Lung (tissue), 16 donors: ENCODE results near the gene SELENOW. TPM values are rescaled to one million over a fixed set of nuclear protein-coding genes. Genes with fewer than 3 reads are reported as not detected.
A peak's percentile ranks its signal among the peaks of the same experiment; 100 is the strongest.

Source experiments
- ATAC-seq: fragments of 200-7000 bp; cut with Tn5 transposase; one replicate; pipeline ENCODE4 v1.9.1; 2020; ENCODE audit warnings: moderate number of reproducible peaks; ENCODE audit not compliant: insufficient read depth, low FRiP score
- DNase-seq, 3 donors: peaks; one replicate each; pipeline ENCODE4 v3.0.0-alpha.2; 2013 to 2017
- H3K27ac ChIP-seq, 2 donors: one replicate each; pipeline ENCODE4 v1.5.1; 2013; ENCODE audit warnings: mild to moderate bottlenecking in 2 of 2, moderate library complexity in 2 of 2, control low read depth in 1 of 2, inconsistent platforms in 1 of 2, low read depth in 1 of 2, low read length in 1 of 2
- H3K27me3 ChIP-seq, 3 donors: one replicate each; pipeline ENCODE4 v1.5.1; 2013; ENCODE audit warnings: low read length in 2 of 3; ENCODE audit not compliant: control insufficient read depth in 3 of 3, insufficient read depth in 3 of 3
- H3K36me3 ChIP-seq, 4 donors: one replicate each; pipeline ENCODE4 v1.5.1; 2013; ENCODE audit warnings: low read length in 4 of 4, mild to moderate bottlenecking in 1 of 4, moderate library complexity in 1 of 4; ENCODE audit not compliant: control insufficient read depth in 4 of 4, insufficient read depth in 4 of 4
- H3K4me1 ChIP-seq, 5 donors: one replicate each; pipeline ENCODE4 v1.5.1; 2013; ENCODE audit warnings: low read length in 5 of 5, mild to moderate bottlenecking in 2 of 5, moderate library complexity in 1 of 5; ENCODE audit not compliant: control insufficient read depth in 5 of 5, insufficient read depth in 5 of 5
- H3K4me3 ChIP-seq: one replicate; pipeline ENCODE4 v1.5.1; 2013; ENCODE audit warnings: mild to moderate bottlenecking, control low read depth, moderate library complexity
- H3K9ac ChIP-seq, 2 donors: one replicate each; pipeline ENCODE4 v1.5.1; 2013; ENCODE audit warnings: low read length in 2 of 2, control low read depth in 1 of 2; ENCODE audit not compliant: insufficient read depth in 1 of 2
- H3K9me3 ChIP-seq, 4 donors: one replicate each; pipeline ENCODE4 v1.5.1; 2013; ENCODE audit warnings: low read length in 3 of 4, mild to moderate bottlenecking in 1 of 4, moderate library complexity in 1 of 4; ENCODE audit not compliant: control insufficient read depth in 4 of 4, insufficient read depth in 3 of 4
- CTCF ChIP-seq: IDR thresholded peaks from 2 replicates; pipeline ENCODE4 v1.5.1; 2012; ENCODE audit warnings: mild to moderate bottlenecking; ENCODE audit errors: control extremely low read depth, extremely low read depth
- WGBS, 2 donors: extraction: QIAGEN DNeasy Blood & Tissue Kit; methylation state at CpG; one replicate each; pipeline ENCODE4 v1.1.7; 2013; 5-methylcytosine and 5-hydroxymethylcytosine counted together
- long read RNA-seq, 5 donors: transcript quantifications; one replicate each; lab custom pipeline, GENCODE V29; 2026
- polyA plus RNA-seq, 2 donors: library from polyadenylated mRNA; stranded (reverse); fragments of 200-250 nt; gene quantifications; one replicate each; pipeline ENCODE4 v1.2.1, GENCODE V29; 2013
- total RNA-seq, 2 donors: library from RNA; depleted of rRNA in 1 of 2; stranded (reverse); fragments of >200 nt in 1 of 2; gene quantifications; one replicate each; pipeline ENCODE4 v1.2.1, GENCODE V29; 2014 to 2021
- donor health status: control.
- donor health status: control.
- donor health status: Bipolar disorder and iron deficiency.
- donor health status: healthy.
- donor health status: DM: yes; HTN: yes; CAD: no.

The SELENOW gene
- total RNA-seq = 100 to 1,000 TPM; 104 to 347 TPM
- 100 to 1,000 TPM; 345 to 532 TPM for polyA plus RNA-seq
- long read RNA-seq, donor 1, transcript SELENOW-215 (1 exons, 2,503 nt) = minor isoform, 55 of 227 reads
- long read RNA-seq, donor 1, transcript SELENOW-212 (6 exons, 888 nt) = major isoform, 155 of 227 reads
- long read RNA-seq, donor 1, partial matches to known transcripts = 8 of 227 reads
- long read RNA-seq, donor 1, other reads (novel, unspliced or antisense) = 0 of 227 reads
- long read RNA-seq, donor 2, transcript SELENOW-215 (1 exons, 2,503 nt) = minor isoform, 16 of 102 reads
- long read RNA-seq, donor 2, transcript SELENOW-212 (6 exons, 888 nt) = major isoform, 77 of 102 reads
- long read RNA-seq, donor 2, partial matches to known transcripts = 0 of 102 reads
- long read RNA-seq, donor 2, other reads (novel, unspliced or antisense) = 0 of 102 reads
- long read RNA-seq, donor 3, transcript SELENOW-212 (6 exons, 888 nt) = major isoform, 106 of 149 reads
- long read RNA-seq, donor 3, transcript SELENOW-215 (1 exons, 2,503 nt) = minor isoform, 30 of 149 reads
- long read RNA-seq, donor 3, partial matches to known transcripts = 7 of 149 reads
- long read RNA-seq, donor 3, other reads (novel, unspliced or antisense) = 0 of 149 reads
- long read RNA-seq, donor 4, transcript SELENOW-215 (1 exons, 2,503 nt) = minor isoform, 18 of 117 reads
- long read RNA-seq, donor 4, transcript SELENOW-212 (6 exons, 888 nt) = major isoform, 85 of 117 reads
- long read RNA-seq, donor 4, transcript SELENOW-206 (5 exons, 2,437 nt) = minor isoform, 5 of 117 reads
- long read RNA-seq, donor 4, partial matches to known transcripts = 0 of 117 reads
- long read RNA-seq, donor 4, other reads (novel, unspliced or antisense) = 0 of 117 reads
- long read RNA-seq, donor 5, transcript SELENOW-212 (6 exons, 888 nt) = major isoform, 190 of 262 reads
- long read RNA-seq, donor 5, transcript SELENOW-214 (4 exons, 674 nt) = minor isoform, 5 of 262 reads
- long read RNA-seq, donor 5, transcript SELENOW-215 (1 exons, 2,503 nt) = minor isoform, 41 of 262 reads
- long read RNA-seq, donor 5, partial matches to known transcripts = 5 of 262 reads
- long read RNA-seq, donor 5, other reads (novel, unspliced or antisense) = 6 of 262 reads

- WGBS, 2 donors = 0 to 1% methylated on average over 59 to 65 of the region's 65 CpGs
- peak; percentile 86 for ATAC-seq
Observed at GRCh38 chr19:47778049-47778953, at the start of gene SELENOW. Gene SELENOW, plus strand, starts transcription at chr19:47778703. Its CDS starts 83 bp downstream, at chr19:47778786.

GRCh38 chr19:47729468-47729798 is 49.1 kb upstream of the SELENOW start:
- Histone ChIP-seq H3K27me3 (no peaks in the 10 kb centered on the region), H3K9ac (peak overlapping the region in 1 of 2 donors; percentile 54), H3K9me3 (no peaks in the 10 kb centered on the region), H3K27ac (peak overlapping the region; percentile 51 to 87), H3K4me3 (no peak overlapping the region), H3K36me3 (peaks cover 0 to 22% (median 18%) of the 10 kb centered on the region in 4 donors), H3K4me1 (peaks cover 0 to 19% (median 16%) of the 10 kb centered on the region in 5 donors)
- TF ChIP-seq CTCF = no peak
- 2 to 3% methylated on average over 9 of the region's 9 CpGs for WGBS, 2 donors
- DNase-seq = peak; percentile 53 to 68 (median 62)
- ATAC-seq = peak; percentile 78

More at GRCh38 chr19:47778049-47778953, at the start of gene SELENOW:
- no peaks in the 10 kb centered on the region for H3K27me3 ChIP-seq
- peak; percentile 83 to 87 (median 85) for DNase-seq
- peaks cover 0 to 19% (median 5%) of the 10 kb centered on the region in 4 donors for H3K36me3 ChIP-seq
- H3K9ac ChIP-seq = peak within 1 kb of the TSS; percentile 12 to 79
- H3K4me1 ChIP-seq = peaks cover 0 to 19% (median 5%) of the 10 kb centered on the region in 5 donors
- H3K27ac ChIP-seq = peak within 1 kb of the TSS; percentile 97 to 98
- peak within 1 kb of the TSS; percentile 64 for H3K4me3 ChIP-seq
- no peak for TF ChIP-seq CTCF
- H3K9me3 ChIP-seq = no peaks in the 10 kb centered on the region

- Histone ChIP-seq H3K4me3 (no peak overlapping the region), H3K4me1 (peaks cover 0 to 18% (median 14%) of the 10 kb centered on the region in 5 donors), H3K9me3 (no peaks in the 10 kb centered on the region), H3K27ac (peak overlapping the region; percentile 51 to 87), H3K27me3 (no peaks in the 10 kb centered on the region), H3K36me3 (peaks cover 0 to 19% (median 18%) of the 10 kb centered on the region in 4 donors), H3K9ac (no peak overlapping the region)
- DNase-seq (peak; percentile 47 to 67 (median 64)), ATAC-seq (peak; percentile 75)
- no peak for TF ChIP-seq CTCF
- WGBS, 2 donors = 10 to 17% methylated on average over 30 of the region's 30 CpGs
Observed at GRCh38 chr19:47729799-47730520, 48.5 kb upstream of the SELENOW start.
